Esophagus squamous epithelium (tissue), 5 donors: ENCODE data around the gene HSPB9. TPM values are rescaled to one million over a fixed set of nuclear protein-coding genes. Genes with fewer than 3 reads are reported as not detected.
A peak's percentile ranks its signal among the peaks of the same experiment; 100 is the strongest.

Experiments
- DNase-seq: peaks from one replicate; lab custom pipeline; 2025; lab: John Stamatoyannopoulos, UW
- H3K27ac ChIP-seq, 4 donors: fragments of 200-600 bp; sonication (generic); one replicate each; pipeline ENCODE4 v1.5.1; 2016 to 2019; ENCODE audit warnings: mild to moderate bottlenecking in 1 of 4
- H3K27me3 ChIP-seq, 4 donors: fragments of 200-600 bp; sonication (generic); 1 replicate in 3 of 4; 2 replicates in 1 of 4; pipeline versions ENCODE4 v1.5.1 to v1.6.0; 2017 to 2021; ENCODE audit warnings: antibody characterized with exemption in 1 of 4
- H3K36me3 ChIP-seq, 3 donors: fragments of 200-600 bp; sonication (generic); one replicate each; pipeline ENCODE4 v1.5.1; 2016 to 2019
- H3K4me1 ChIP-seq, 3 donors: fragments of 200-600 bp; sonication (generic); one replicate each; pipeline ENCODE4 v1.5.1; 2017 to 2019
- H3K4me3 ChIP-seq, 4 donors: fragments of 200-600 bp; sonication (generic); 1 replicate in 3 of 4; 2 replicates in 1 of 4; pipeline ENCODE4 v1.5.1; 2016 to 2019; ENCODE audit warnings: mild to moderate bottlenecking in 2 of 4, moderate library complexity in 1 of 4
- H3K9me3 ChIP-seq, 3 donors: fragments of 200-600 bp; sonication (generic); one replicate each; pipeline ENCODE4 v1.5.1; 2016 to 2019
- CTCF ChIP-seq, 6 experiments: fragments of 450-650 bp in 4 of 6; fragments of 200-600 bp in 2 of 6; sonication (generic) in 2 of 6; IDR thresholded peaks; one replicate each; pipeline ENCODE4 v1.5.1; 2016 to 2019; ENCODE audit warnings: antibody characterized with exemption in 6 of 6, mild to moderate bottlenecking in 4 of 6, moderate library complexity in 4 of 6
- POLR2A ChIP-seq, 4 donors: fragments of 450-650 bp; IDR thresholded peaks; one replicate each; pipeline ENCODE4 v1.6.1; 2017; ENCODE audit warnings: antibody characterized with exemption in 4 of 4, mild to moderate bottlenecking in 4 of 4, moderate library complexity in 3 of 4
- WGBS, 2 donors: methylation state at CpG; one replicate each; pipeline ENCODE4 v1.1.5; 2018; 5-methylcytosine and 5-hydroxymethylcytosine counted together
- intact Hi-C: fragments of 100-400 bp; cut with DNase I; formaldehyde crosslinking; loops from one replicate; pipeline ENCODE4 v1.15.0; 2022
- total RNA-seq, 4 donors: library from RNA; depleted of rRNA; stranded (reverse); fragments of >200 nt; gene quantifications; one replicate each; pipeline ENCODE4 v1.1.0, GENCODE V29; 2016
- donor health status: DM: yes; HTN: yes; CAD: no.

The HSPB9 gene
- total RNA-seq, 4 donors from 2014 or later, result not detected

GRCh38 chr17:42094375-42095069 is 28.1 kb upstream of the HSPB9 start:
- no peak for DNase-seq
- Histone ChIP-seq H3K9me3 (no peaks in the 10 kb centered on the region), H3K27me3 (peaks cover 0 to 50% (median 5%) of the 10 kb centered on the region in 4 donors), H3K4me3 (no peak overlapping the region), H3K4me1 (peaks cover 7 to 16% (median 12%) of the 10 kb centered on the region in 3 donors), H3K27ac (no peak overlapping the region), H3K36me3 (no peaks in the 10 kb centered on the region)
- intact Hi-C loops, result no loop called here
- TF ChIP-seq CTCF (IDR thresholded peaks at IDR 0.05), result no peak
- no peak for TF ChIP-seq POLR2A (IDR thresholded peaks at IDR 0.05)
- 79 to 88% methylated on average over 11 of the region's 12 CpGs for WGBS, 2 donors

GRCh38 chr17:42096360-42097111 is 26.1 kb upstream of the HSPB9 start:
- Histone ChIP-seq H3K36me3 (no peaks in the 10 kb centered on the region), H3K4me3 (no peak overlapping the region), H3K9me3 (no peaks in the 10 kb centered on the region), H3K4me1 (peaks cover 7 to 17% (median 12%) of the 10 kb centered on the region in 3 donors), H3K27me3 (peaks cover 0 to 47% (median 5%) of the 10 kb centered on the region in 4 donors), H3K27ac (no peak overlapping the region)
- WGBS, 2 donors, result 58 to 69% methylated on average over 5 to 6 of the region's 8 CpGs
- no peak for DNase-seq
- TF ChIP-seq CTCF (IDR thresholded peaks at IDR 0.05) (no peak), POLR2A (IDR thresholded peaks at IDR 0.05) (no peak)
- intact Hi-C loops, result no loop called here

DNA sequence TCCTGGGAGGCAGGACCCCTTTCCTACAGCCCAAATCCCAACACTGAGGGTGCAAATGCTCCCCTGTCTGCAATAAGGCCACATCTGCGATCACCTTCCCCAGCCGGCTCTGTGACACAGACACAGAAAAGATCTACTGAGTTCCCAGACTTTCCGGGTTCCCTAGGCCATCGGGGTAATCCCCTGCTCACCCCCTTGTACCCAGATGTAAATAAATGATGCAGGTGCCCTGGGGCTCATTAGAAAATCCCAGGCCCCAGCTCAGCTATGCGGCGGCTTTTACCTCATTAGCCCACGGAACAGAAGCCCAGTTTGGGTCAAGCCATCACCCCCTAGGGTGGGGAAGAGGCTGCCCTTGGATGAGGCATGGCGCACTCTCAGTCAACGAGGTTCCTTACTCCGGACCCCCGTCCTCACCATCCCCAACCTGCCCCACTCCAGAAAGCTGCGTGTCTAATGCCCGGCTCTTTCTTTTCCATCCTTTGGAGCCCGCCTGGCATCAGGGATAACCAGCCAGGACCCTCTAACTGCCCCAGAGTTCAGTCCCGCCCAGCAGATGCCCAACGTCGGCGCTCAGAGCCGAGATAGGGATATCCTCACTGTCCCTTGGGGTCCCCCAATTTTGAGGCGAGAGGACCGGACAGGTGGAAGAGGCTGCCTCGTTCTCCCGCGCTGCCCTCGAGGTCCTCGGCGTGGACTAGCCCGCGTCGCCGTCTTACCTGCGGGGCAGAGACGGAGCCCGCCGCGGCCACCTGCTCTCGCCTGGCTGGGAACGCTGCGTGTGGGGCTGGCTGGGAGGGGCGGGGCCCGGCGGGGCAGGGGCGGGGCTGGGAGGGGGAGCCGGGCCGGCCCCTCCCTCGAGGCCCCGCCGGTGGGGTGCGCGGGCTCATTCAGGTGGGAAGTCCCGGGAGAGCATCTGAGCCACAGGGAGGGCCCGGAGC is 24.6 kb upstream of the HSPB9 start, which contains the start of gene ZNF385C:
ZNF385C (minus strand) TSS at position 783 of the 941 bp plus-strand sequence. CDS start 35,417 bp downstream, outside the sequence.
- Histone ChIP-seq H3K27me3 (peaks cover 0 to 44% (median 5%) of the 10 kb centered on the region in 4 donors), H3K4me1 (peaks cover 7 to 21% (median 12%) of the 10 kb centered on the region in 3 donors), H3K9me3 (no peaks in the 10 kb centered on the region), H3K36me3 (no peaks in the 10 kb centered on the region), H3K27ac (no peak within 1 kb of the TSS), H3K4me3 (peak within 1 kb of the TSS in 3 of 4 donors; percentile 19 to 48 (median 27))
- 20 to 30% methylated on average over 11 to 13 of the region's 52 CpGs for WGBS, 2 donors
- TF ChIP-seq CTCF (IDR thresholded peaks at IDR 0.05), result no peak
- TF ChIP-seq POLR2A (IDR thresholded peaks at IDR 0.05), result no peak
- intact Hi-C loops, result no loop called here
- DNase-seq, result no peak

DNA sequence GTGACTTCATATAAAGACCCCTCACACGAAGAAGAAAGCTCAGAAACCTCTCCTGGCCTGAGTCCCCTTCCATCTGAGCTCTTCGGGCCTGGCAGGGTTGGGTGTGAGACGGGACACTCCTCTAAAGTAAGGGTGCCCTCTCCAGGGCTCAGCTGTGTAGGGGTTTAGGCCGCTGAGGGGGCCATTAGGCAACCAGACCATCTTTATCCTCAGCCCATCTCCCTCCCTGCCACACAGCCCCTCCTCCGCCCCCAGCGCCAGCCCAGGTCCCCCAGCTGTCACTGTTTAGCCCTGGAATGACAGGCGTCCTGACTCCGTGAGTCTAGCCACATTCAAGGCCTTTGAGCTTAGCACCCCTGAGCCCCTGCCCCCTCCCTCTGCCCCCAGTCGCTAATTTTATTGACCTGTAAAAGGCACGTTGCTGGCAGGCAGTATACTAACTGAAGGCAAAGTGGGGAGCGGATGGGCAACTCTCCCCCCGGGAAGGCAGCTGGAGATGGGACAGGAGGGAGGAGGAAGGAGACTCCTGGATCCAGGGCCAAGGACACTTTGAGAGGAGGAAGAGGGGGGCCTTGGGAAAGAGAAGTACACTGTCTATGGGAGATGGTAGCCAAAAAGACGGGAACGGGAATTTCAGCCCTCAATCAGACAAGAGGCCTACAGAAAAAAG is 23.7 kb upstream of the HSPB9 start:
- peaks cover 0 to 5% (median 0%) of the 10 kb centered on the region in 3 donors for H3K36me3 ChIP-seq
- peaks cover 0 to 44% (median 5%) of the 10 kb centered on the region in 4 donors for H3K27me3 ChIP-seq
- H3K27ac ChIP-seq, result no peak overlapping the region
- peaks cover 7 to 21% (median 12%) of the 10 kb centered on the region in 3 donors for H3K4me1 ChIP-seq
- WGBS, 2 donors, result 74 to 93% methylated on average over 2 to 11 of the region's 14 CpGs
- intact Hi-C loops, result no loop called here
- peak overlapping the region in 1 of 4 donors; percentile 48 for H3K4me3 ChIP-seq
- DNase-seq, result no peak
- TF ChIP-seq CTCF (IDR thresholded peaks at IDR 0.05), result no peak
- no peak for TF ChIP-seq POLR2A (IDR thresholded peaks at IDR 0.05)
- no peaks in the 10 kb centered on the region for H3K9me3 ChIP-seq
